ENCODE data around the gene PPA2.

Gene PPA2

DNA sequence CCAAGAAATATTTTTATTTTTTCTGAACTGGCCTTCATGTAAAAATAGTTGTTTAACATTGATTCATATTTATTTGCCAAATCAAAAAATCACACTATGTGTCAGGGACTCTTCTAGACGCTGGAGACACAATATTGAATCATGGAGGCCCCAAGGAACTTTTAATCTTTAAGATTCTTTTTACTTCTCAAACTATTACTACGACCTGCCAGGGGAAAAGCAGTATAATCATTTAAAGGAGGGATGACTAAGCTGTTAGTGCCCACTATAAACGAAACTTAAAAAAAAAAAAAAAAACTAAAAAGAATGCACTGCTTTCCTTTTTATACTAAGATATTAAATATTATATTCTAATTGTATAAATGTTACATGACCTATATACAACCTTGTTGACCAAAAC, 84.7 kb downstream of the PPA2 start:
- DNase-seq (ENCODE audit: low read depth), result peak; percentile 15

DNA sequence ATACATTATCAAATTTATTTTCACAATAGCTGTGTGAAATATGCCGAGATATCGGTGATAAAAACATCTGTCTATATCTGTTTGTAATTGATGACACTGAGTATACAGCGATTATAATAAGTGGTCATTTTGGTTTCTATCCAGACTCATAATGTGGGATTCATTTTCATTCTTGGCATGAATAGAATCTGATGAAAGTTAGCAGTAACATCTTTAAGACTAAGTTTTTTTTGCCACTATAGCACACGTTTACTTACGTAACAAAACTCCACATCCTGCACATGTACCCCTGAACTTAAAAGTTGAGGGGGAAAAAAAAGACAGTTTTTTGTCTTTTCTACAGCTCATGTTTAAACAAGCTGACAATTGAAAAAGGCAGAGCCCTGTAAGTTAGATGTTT, 86.4 kb downstream of the PPA2 start:
- DNase-seq (ENCODE audit: low read depth), result peak; percentile 8

DNA sequence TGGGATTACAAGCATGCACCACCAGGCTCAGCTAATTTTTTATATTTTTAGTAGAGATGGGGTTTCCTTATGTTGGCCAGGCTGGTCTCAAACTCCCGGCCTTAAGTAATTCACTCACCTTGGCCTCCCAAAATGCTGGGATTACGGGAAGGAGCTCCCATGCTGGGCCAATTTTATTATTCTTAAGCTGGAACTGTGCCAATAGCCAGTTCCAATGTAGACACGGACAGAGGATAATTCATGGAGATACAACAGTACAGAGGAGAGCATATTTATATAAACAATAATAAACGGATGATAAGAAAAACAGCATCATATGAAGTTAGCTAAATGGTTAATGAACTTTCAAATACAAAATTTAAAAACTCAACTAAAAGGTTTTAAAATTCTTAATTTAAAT, 87.8 kb downstream of the PPA2 start:
- DNase-seq (ENCODE audit: low read depth), result no peak

DNA sequence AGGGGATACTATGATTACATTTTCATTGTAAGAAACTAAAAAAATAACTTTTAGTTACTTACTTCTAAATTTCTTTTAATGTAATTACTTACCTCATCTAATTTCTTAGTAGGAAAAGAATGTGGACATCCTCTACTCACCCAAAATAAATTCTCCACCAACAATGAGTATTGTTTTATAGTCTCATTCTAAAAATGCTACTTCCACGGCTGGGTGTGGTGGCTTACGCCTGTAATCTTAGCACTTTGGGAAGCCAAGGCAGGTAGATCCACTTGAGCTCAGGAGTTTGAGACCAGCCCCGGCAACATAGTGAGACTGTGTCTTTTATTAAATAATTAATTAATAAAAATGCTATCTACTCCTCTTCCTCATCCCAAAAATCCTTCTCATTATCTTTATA, 99.8 kb downstream of the PPA2 start:
- DNase-seq (ENCODE audit: low read depth), result no peak

DNA sequence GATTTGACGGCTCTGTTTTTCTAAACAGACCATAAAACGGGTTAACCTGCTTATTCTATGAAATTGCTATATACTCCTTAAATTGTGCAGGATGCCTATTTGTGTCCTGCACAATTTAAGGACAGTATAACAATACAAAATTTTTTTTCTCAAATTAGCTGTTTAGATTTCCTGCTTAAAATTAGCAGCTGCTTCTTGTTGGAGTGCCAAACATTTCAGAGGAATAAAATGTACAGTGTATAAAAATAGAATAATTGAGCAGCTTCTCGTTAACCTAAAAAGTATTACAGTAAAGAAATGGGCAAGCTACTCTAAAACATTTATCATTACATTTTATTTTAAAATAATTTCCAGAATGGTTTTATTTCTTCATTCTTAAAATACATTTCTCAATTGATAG, 100.5 kb downstream of the PPA2 start:
- DNase-seq (ENCODE audit: low read depth), result no peak

DNA sequence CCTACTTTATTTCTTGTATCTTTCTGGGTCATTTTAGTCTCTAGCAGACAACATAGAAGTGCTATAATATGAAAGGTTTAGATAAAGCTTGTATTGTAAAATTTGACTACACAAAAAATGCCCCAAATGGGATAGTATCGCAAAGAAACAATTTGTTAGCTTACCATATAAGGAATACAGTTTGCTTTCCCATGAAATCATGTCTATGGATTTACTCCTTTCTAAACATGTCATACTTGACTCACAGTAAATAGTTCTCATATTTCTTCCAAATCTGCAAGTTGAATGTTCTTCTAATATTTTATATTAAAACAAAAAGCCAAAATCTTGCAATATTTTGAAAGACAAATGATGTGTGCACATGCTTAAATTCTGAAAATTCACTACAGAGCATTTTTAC, 103.9 kb downstream of the PPA2 start:
- peak; percentile 52 for DNase-seq (ENCODE audit: low read depth)

DNA sequence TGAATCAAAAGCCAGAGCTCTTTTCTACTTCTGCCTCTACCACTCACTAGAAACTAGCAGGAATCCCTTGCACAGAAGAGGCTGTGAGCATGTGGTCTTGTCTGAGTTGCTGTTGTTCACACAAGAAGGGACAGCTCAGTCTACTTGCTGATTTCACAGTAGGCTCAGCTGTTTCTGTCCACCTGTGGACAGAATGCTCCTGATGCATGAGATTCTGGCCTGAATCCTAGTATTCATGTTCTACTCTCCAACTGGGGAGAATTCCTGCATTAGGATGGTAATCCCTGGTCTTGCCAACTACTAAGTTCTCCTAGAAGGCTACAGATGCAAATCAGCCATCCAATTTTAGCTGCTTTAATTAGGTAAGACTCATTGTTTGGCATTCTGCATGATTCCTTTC, 112.8 kb downstream of the PPA2 start:
- no peak for DNase-seq (ENCODE audit: low read depth)

DNA sequence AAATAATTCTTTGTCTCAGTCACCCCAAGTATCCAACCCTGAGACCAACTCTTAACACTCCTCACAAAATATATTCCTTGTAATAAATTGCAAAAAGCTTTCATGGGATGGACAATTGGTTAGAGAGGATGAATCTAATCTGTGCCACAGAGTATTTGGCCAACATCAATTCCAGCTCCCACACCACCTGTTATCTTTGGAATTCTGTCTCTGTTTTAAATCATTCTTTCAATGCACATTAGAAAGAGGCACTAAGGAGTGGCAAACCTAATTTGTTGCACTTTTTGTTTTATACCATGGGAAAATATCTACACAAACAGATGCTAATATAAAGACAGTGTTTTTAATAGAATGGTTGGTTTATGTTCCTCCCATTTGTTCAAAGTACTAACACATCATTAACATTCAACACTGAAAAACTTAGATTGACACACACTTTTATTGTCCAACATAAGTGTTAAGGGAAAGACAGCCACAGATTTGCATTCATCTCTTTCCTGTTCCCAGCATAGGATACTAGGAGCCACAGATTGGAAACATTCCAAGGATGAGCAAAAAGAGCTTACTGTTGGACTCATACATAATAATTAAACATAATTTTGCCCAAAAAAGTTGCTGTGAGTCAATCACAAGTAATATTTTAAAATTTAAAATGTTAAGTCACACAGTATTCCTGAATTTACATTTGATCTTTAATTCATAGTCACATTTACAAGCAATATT, 116.4 kb downstream of the PPA2 start:
- peak; percentile 19 for DNase-seq (ENCODE audit: low read depth)

DNA sequence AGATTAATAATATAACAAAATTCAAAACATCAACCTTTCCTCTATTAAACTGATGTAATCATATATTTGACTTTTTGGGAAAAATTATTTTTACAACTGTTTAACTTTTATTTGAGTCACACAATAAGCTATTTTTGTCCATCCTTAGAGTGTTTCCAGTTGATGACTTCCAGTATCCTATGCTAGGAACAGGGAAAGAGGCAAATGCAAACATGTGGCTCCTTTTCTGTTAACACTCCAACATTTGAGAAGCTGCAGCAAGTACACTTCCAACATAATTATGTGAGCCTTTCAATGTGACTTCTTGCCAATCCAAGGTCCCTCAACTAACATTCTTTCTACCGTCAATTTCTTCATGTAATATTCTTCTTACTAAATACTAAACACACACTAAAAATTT, 117.7 kb downstream of the PPA2 start:
- no peak for DNase-seq (ENCODE audit: low read depth)

DNA sequence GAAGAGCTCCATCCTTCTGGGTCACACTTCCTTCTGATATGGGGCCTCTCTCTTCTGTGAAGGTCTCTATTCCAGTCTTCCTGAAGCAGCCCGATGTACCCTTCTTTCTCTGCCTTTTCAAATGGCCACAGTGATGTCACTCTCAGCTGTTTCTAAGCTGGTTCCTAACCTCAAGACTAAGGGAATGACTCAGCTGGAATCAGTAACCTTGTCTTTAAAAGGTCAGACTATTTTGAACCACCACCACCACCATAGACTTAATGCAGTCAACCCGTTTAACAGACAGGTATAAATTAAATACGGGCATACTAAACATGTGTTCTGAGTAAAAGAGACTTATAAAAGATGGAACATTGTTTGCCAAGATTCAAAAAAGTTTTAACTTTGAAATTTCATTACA, 121.0 kb downstream of the PPA2 start:
- peak; percentile 45 for DNase-seq (ENCODE audit: low read depth)

DNA sequence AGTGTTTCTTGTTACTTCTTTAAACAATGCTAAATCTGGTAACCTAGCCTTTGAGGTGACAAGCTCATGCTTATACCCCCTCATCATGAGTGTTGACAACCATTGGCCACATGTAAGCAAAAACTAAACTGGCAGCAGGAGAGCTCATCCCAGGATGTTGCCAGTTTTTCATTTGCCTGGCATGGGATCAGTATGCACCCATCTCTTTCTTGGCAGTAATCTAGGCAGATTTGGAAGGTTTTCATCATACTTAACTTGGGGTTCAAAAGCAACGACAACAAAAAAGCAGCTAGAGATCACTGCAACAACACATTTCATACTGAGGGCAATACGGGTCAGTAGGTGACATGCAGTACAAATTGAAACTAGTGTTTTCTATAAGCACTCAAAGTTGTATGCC, 122.0 kb downstream of the PPA2 start:
- no peak for DNase-seq (ENCODE audit: low read depth)

DNA sequence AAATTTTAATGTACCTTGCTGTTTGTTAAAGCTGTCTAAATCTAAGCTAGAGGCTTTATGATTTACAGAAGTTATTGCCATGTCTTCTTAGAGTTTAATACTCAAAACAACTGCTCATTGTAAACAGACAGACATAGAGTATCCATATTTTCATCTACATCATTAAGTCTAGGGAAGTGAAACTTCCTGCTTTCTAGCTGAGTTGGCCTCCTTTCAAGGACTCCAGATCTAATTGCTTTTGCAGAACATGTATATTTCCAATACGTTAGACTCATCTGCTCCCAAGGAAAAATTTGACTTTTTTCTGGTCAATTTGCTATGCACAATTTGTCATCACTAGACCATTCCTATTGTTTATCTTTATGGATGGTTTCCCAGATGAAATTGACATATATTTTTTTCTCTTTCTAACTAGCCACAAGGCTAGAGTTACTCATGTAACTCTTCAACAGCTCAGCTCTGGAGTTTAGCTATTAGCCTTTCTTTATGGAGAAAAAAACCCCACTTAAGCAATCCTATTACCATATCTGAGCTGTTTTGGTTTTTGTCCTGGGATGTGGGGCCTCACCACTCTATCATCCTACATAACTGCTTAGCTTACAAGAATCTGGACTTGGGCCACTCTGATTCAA, 122.9 kb downstream of the PPA2 start:
- DNase-seq (ENCODE audit: low read depth), result peak; percentile 13

DNA sequence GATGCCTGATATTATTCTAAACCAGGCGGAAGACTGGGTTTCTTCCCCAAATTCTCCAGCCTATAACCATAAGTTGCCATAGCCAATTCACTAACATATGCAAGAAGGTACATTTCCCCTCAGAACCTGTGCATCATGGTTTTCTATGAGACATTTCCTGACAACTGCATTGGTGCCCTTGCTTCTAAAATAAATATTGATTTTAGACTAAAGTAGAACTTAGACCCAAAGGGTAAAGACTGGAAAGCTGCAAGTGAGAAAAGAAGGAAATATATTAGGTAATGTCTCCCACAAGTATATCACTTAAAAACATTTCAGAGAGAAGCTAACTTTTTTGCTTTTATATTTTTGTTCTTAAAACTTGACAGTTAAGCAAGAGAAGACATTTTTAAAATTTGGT, 125.1 kb downstream of the PPA2 start:
- DNase-seq (ENCODE audit: low read depth), result no peak

DNA sequence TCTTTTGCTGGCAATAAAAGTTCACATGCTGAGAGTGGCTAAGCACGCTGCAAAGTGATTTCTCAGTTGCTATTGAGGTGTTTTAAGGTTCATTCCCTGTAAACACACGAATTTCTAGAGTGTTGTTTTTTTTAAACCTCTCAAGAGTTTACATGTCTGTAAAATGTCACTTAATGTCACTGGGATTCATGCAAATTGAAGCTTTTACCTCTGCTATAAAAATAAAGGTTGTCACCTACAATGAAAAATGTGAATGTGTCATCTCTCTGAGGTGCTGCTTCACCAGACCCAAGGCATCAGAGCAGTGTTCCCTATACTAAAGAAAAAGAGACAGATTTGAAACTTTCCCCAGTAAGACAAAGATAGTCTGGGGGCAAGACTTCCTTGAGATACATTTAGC, 127.0 kb downstream of the PPA2 start:
- no peak for DNase-seq (ENCODE audit: low read depth)

DNA sequence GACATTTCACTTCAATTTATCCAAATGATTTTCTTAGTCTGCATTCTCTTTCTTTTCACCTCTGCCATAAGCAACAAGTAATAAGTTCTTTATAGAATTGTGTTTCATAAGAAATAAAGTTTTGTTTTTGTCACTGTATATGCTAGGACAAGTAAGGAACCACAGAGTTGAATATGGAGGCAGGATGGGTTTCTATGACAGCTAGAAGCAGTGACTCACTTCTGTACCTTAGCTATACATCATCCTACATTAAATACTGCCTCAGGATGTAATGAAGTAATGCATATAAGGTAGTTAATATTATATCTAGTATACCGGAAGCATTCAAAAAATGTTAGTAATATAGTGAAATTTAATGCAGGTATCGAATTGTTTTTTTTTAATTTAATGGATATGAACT, 128.0 kb downstream of the PPA2 start:
- DNase-seq (ENCODE audit: low read depth), result no peak

DNA sequence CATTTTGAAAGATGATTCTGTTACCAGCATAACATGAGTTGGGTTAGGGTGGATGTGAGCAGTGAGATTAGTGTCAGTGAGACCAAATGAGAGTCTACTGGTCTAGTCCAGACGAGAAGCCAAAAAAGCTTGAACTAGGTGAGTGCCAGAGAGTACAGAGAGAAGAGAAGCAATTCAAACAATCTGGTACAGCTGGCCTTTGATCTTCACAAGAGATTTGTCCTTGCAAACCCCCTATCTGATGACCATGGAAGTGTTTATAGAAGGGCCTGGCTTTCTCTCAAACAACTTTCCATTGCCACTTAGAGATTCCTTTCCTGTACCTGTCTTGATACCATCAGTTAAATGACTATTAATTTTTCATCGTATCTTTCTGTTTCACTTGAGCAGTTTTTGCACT, 128.5 kb downstream of the PPA2 start:
- DNase-seq (ENCODE audit: low read depth), result no peak

DNA sequence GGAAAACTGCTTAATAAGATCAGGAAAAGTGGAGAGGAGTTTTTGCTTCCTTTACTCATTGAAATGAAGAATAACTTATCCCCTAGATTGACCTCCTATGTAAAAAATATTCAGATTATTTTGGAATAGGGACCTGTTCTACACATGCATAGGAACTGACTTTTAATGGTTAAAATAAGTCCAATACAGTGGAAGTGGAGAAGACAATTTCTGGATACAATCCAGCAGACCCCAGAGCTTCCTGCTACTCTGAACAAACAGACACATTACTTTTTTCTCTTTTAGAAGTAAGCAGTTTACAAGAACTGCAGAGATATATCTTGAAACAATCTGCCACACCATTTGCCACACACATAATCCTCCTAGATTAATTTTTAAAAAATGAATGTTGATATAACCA, 129.7 kb downstream of the PPA2 start:
- no peak for DNase-seq (ENCODE audit: low read depth)

DNA sequence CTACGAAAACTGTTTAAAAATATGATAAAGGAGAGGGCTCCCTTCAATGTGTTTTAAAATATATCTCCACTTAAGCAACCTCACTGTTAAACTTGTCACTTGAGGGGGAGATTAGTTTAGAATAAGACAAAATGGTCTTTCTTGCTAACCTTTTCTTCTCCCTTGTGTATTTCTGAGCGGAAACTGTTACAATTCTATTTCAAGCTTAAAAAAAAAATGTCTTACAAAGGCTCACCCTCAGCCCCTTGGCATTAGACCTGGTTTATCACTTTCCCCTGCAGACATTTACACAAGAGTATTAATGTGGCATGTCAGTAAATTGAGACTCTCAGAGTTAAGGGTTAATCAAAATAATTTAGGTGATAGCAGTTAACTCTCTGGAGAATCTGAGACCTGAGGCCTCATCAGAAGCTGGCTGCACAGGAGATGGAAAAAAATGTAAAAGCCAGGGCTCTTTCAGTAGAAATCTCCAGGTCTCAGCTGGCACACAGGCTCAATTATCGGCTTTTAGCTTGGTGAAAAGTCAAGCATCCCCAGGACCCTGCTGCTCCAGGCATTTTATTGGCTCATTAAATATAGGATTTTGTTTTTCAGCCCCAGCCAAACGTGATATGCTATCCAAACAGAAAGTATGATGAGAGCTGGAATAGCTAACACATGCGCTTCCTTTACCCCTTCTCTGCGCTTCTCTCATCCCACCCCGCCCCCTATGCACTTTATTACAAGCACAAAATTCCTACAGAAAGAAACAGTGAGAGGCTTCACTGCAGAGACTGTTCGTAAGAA, 130.5 kb downstream of the PPA2 start:
- DNase-seq (ENCODE audit: low read depth), result peak; percentile 46

DNA sequence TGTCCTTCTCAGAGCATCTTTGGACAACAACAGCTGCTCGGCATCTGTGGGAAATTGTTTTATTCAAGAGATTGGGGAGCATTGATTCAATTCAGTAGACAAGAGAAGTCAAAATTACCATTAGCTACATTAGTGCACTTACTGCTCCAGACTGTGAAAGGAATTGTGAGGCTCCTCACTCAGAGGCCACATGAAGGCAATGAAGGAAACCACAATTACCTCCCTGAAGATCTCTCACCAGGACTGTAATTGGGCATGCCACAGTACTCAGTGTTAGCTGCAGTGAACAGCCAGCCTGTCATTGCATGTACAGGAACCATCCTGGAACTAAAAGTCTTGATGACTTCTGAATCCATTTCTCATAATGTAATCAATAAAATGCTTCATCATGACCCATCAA, 144.8 kb downstream of the PPA2 start:
- no peak for DNase-seq (ENCODE audit: low read depth)

DNA sequence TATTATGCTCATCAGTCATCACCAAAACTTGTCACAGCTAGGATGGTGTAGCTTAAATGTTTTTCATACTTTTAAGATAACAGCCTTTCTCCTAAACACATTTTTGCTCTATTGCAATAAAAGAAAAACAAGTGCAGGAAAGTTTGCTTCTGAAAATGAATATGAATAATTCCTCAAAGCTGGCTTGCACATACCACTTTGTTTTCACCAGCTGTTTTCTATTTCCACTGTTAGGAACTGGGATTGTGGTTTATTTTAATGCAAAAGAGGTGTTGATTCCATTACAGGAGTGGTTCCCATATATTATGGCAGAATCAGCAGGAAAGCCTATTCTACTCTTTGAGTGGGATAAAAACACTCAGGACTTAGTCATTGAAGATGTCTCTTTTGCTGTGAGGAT, 145.9 kb downstream of the PPA2 start:
- no peak for DNase-seq (ENCODE audit: low read depth)

DNA sequence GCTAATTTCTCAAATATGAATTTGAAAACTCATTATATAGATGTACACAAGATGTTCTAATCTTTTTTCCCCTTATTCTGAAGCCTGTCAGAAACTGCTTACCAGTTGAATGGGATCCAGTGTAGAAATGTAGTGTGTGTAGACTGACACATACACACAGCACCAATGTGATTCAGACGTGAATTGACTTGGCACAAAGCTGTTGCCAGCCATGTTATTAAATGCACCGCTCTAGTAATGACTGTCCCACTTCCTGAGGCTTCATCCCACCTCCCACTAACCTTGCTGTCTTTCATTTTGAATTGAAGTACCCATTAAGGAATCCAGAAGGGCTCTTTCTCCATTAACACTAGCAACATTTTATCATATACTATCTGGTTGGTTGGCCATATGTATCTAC, 146.6 kb downstream of the PPA2 start:
- no peak for DNase-seq (ENCODE audit: low read depth)
